Breast epithelium (tissue), 4 donors: Measurements from ENCODE around the gene TRIP12. TPM values are rescaled to one million over a fixed set of nuclear protein-coding genes. Genes with fewer than 3 reads are reported as not detected.
"Not testable (repeated sequence)": the region's sequence is repeated elsewhere in the genome, so short reads cannot be mapped to it uniquely, and the experiment has no call there.

Source experiments
- DNase-seq, 2 donors: peaks; one replicate each; pipeline ENCODE4 v3.0.0-alpha.2; 2019; ENCODE audit warnings: low spot score in 2 of 2
- H3K27ac ChIP-seq, 2 donors: fragments of 200-600 bp; sonication (generic) in 1 of 2; one replicate each; pipeline ENCODE4 v1.5.1; 2016 to 2019; ENCODE audit warnings: mild to moderate bottlenecking in 1 of 2
- H3K27me3 ChIP-seq, 2 donors: fragments of 200-600 bp; sonication (generic) in 1 of 2; one replicate each; pipeline versions ENCODE4 v1.5.1 to v1.6.0; 2017 to 2019; ENCODE audit warnings: control low read depth in 1 of 2, mild to moderate bottlenecking in 1 of 2
- H3K36me3 ChIP-seq: fragments of 200-600 bp; one replicate; pipeline ENCODE4 v1.5.1; 2019
- H3K4me1 ChIP-seq, 2 donors: fragments of 200-600 bp; sonication (generic); one replicate each; pipeline ENCODE4 v1.5.1; 2016 to 2019; ENCODE audit warnings: control low read depth in 1 of 2
- H3K4me3 ChIP-seq, 3 donors: fragments of 200-600 bp; sonication (generic); 1 replicate in 2 of 3; 2 replicates in 1 of 3; pipeline ENCODE4 v1.5.1; 2016 to 2019; ENCODE audit warnings: mild to moderate bottlenecking in 3 of 3, moderate library complexity in 2 of 3
- H3K9me3 ChIP-seq, 2 donors: fragments of 200-600 bp; sonication (generic) in 1 of 2; one replicate each; pipeline ENCODE4 v1.5.1; 2016 to 2019; ENCODE audit warnings: control low read depth in 1 of 2
- POLR2A ChIP-seq: fragments of 450-650 bp; IDR thresholded peaks from one replicate; pipeline ENCODE4 v1.6.1; 2016; ENCODE audit warnings: antibody characterized with exemption, mild to moderate bottlenecking, moderate library complexity
- POLR2AphosphoS5 ChIP-seq, 3 donors: sonication (generic); formaldehyde crosslinking; IDR thresholded peaks; one replicate each; pipeline ENCODE4 v1.6.1; 2017; ENCODE audit warnings: antibody characterized with exemption in 3 of 3
- intact Hi-C: fragments of 100-400 bp; cut with DNase I; formaldehyde crosslinking; loops from one replicate; pipeline ENCODE4 v1.15.1; 2023; ENCODE audit warnings: low total_unique reads
- total RNA-seq, 3 donors: library from RNA; depleted of rRNA; stranded (reverse); fragments of >200 nt; gene quantifications; one replicate each; pipeline ENCODE4 v1.1.0, GENCODE V29; 2016
- TF ChIP-seq, protein P1 (sequence below), 3 donors: fragments of 450-650 bp; IDR thresholded peaks; one replicate each; pipeline ENCODE4 v1.5.1; 2016 to 2017; ENCODE audit warnings: antibody characterized with exemption in 3 of 3, mild to moderate bottlenecking in 3 of 3, moderate library complexity in 3 of 3

TRIP12 gene
- total RNA-seq, 3 donors from 2014 or later, result 233 to 251 (median 247) TPM

DNA sequence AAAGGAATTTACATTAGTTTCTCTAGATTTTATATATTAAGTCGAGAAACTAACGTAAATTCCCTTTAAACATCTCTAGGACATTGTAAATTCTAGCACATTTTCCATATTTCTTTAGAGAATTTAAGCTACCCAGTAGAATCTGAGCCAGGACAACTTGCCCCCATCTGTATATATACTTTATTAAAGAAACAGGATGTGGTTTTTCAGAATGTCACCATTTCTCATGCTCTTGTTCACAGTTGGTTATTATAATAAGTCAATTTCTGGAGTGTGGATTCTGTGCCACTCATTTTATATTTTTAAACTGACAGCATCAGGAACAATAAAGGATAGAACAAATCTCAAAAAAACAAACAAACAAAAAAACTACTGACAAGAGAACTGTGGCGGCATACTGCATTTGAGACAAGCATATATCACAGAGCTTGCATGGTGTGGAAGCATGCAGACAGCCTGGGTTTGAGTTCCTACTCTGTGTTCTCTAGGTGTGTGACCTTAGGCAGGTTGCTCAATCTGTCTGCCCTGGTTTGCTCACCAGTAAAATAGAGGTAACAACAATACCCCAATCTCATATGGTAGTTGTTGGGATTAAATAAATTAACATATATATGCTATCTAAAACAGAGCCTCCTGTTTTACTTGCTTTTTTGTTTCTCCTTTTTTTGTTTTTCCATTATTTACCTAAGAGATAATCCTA lies 146.0 kb downstream of the TRIP12 start:
- H3K9me3 ChIP-seq, result no peaks in the 10 kb centered on the region
- no peaks in the 10 kb centered on the region for H3K27me3 ChIP-seq
- H3K27ac ChIP-seq, result no peak overlapping the region
- no peaks in the 10 kb centered on the region for H3K4me1 ChIP-seq
- H3K36me3 ChIP-seq, result peaks cover 4% of the 10 kb centered on the region
- TF ChIP-seq POLR2A (no peak), POLR2AphosphoS5 (IDR thresholded peaks at IDR 0.05) (no peak)
- TF ChIP-seq, protein P1, sequence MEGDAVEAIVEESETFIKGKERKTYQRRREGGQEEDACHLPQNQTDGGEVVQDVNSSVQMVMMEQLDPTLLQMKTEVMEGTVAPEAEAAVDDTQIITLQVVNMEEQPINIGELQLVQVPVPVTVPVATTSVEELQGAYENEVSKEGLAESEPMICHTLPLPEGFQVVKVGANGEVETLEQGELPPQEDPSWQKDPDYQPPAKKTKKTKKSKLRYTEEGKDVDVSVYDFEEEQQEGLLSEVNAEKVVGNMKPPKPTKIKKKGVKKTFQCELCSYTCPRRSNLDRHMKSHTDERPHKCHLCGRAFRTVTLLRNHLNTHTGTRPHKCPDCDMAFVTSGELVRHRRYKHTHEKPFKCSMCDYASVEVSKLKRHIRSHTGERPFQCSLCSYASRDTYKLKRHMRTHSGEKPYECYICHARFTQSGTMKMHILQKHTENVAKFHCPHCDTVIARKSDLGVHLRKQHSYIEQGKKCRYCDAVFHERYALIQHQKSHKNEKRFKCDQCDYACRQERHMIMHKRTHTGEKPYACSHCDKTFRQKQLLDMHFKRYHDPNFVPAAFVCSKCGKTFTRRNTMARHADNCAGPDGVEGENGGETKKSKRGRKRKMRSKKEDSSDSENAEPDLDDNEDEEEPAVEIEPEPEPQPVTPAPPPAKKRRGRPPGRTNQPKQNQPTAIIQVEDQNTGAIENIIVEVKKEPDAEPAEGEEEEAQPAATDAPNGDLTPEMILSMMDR (IDR thresholded peaks at IDR 0.05), result no peak
- H3K4me3 ChIP-seq, result no peak overlapping the region
- DNase-seq, result no peak
- intact Hi-C loops, result no loop called here

DNA sequence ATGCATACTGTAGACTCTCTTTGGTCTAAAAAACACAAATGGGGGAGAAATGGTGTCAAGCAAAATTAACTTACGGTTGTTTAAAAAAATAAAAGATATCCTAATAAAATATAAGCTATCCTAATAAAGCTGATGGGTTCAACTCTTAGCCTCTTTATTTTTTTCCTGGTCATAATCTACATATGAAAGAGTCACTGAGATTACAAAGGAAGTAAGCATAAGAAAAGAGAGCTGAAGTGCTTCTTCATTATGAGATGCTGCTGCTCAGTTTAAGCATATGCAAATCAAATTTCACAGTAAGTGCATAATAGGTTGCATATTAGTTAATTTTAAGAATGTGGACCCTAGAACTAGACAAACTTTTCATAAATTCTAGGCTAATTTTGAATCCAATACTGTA lies 147.6 kb downstream of the TRIP12 start:
- Histone ChIP-seq H3K27me3 (no peaks in the 10 kb centered on the region), H3K9me3 (no peaks in the 10 kb centered on the region), H3K27ac (no peak overlapping the region), H3K36me3 (peaks cover 4% of the 10 kb centered on the region), H3K4me1 (no peaks in the 10 kb centered on the region), H3K4me3 (no peak overlapping the region)
- intact Hi-C loops, result no loop called here
- DNase-seq, result no peak
- no peak for TF ChIP-seq POLR2AphosphoS5 (IDR thresholded peaks at IDR 0.05)
- TF ChIP-seq, protein P1 (IDR thresholded peaks at IDR 0.05), result no peak
- TF ChIP-seq POLR2A, result no peak

DNA sequence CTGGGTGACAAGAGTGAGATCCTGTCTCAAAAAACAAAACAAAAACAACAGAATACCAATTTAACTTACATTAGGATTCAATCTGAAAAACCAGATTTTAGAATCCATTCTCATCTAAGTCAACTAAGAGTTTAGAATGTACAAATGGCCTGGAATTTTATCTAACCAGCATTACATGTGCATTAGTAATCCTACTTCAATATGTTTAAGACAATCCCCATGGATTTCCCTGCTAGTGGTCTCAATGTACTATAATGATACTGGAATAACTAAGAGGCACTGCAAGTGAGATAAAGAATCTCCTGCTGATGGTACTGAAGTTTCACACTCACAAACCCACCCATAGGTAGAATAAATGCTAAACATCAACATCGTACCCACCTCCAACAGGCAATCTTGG lies 153.6 kb downstream of the TRIP12 start:
- Histone ChIP-seq H3K4me3 (no peak overlapping the region), H3K36me3 (no peaks in the 10 kb centered on the region), H3K9me3 (no peaks in the 10 kb centered on the region), H3K4me1 (no peaks in the 10 kb centered on the region), H3K27ac (no peak overlapping the region), H3K27me3 (no peaks in the 10 kb centered on the region)
- TF ChIP-seq POLR2AphosphoS5 (IDR thresholded peaks at IDR 0.05), result no peak
- TF ChIP-seq, protein P1 (IDR thresholded peaks at IDR 0.05), result no peak
- TF ChIP-seq POLR2A, result no peak
- no peak for DNase-seq
- intact Hi-C loops, result no loop called here

DNA sequence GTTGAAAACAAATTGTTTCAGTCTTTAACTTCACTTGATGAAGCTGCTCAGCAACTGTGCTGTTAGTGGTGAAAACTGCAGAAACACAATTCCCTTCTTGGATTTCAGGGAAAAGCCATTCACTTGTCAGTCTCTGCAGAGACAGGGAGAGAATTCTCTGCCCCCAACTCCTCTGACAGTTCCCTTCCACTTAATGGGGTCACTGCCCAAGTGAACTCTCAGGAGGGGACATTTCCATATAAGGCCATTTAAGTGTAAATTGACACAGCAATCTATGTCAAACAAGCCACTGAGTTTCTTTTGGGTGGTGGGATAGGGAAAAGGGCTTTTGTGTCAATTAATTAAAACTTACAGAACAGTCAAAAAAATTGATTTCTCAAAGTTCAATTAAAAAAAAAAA lies 156.1 kb downstream of the TRIP12 start:
- Histone ChIP-seq H3K4me1 (no peaks in the 10 kb centered on the region), H3K9me3 (no peaks in the 10 kb centered on the region), H3K36me3 (no peaks in the 10 kb centered on the region), H3K27me3 (no peaks in the 10 kb centered on the region), H3K4me3 (no peak overlapping the region), H3K27ac (no peak overlapping the region)
- DNase-seq, result no peak
- TF ChIP-seq POLR2A (no peak), POLR2AphosphoS5 (IDR thresholded peaks at IDR 0.05) (no peak)
- TF ChIP-seq, protein P1 (IDR thresholded peaks at IDR 0.05), result no peak
- intact Hi-C loops, result no loop called here

DNA sequence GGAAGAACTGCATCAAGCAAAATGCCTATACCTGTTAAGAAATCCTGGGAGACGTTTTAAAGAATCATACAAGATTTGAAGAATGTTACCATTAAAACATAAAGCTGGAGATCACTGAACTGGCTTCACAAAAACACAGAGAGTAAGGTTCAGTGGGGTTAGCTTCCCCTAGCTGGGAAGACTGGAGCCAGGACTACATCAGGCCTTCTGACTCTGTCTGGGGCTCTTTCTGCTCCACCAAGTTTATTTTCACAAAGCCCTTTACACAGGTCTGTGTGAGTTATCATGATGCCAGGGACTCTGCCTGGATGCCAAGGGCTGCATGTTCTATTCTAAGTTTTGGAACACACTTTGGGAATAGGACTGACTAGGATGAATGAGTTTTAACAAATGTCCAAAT lies 160.1 kb downstream of the TRIP12 start:
- Histone ChIP-seq H3K4me3 (no peak overlapping the region), H3K9me3 (no peaks in the 10 kb centered on the region), H3K27me3 (no peaks in the 10 kb centered on the region), H3K27ac (no peak overlapping the region), H3K4me1 (no peaks in the 10 kb centered on the region), H3K36me3 (no peaks in the 10 kb centered on the region)
- TF ChIP-seq POLR2AphosphoS5 (IDR thresholded peaks at IDR 0.05) (no peak), POLR2A (no peak)
- TF ChIP-seq, protein P1 (IDR thresholded peaks at IDR 0.05), result no peak
- DNase-seq, result no peak
- intact Hi-C loops, result no loop called here

DNA sequence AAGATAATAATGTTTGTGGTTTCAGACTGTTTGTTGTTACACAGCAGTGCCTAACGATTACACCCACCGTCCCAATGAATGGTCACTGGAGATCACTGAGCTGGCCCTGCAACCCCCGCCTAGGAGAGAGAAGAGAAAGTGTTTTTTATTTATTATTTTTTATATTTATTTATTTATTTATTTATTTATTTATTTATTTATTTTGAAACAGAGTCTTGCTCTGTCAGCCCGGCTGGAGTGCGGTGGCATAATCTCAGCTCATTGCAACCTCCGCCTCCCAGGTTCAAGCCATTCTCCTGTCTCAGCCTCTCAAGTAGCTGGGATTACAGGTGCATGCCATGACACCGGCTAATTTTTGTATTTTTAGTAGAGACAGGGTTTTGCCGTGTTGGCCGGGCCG lies 164.3 kb downstream of the TRIP12 start:
- intact Hi-C loops, H3K36me3 ChIP-seq: not testable (repeated sequence)

More for the DNA sequence above, 164.3 kb downstream of the TRIP12 start:
- not testable (repeated sequence) for H3K4me3 ChIP-seq, DNase-seq, H3K9me3 ChIP-seq, H3K4me1 ChIP-seq, H3K27ac ChIP-seq, H3K27me3 ChIP-seq
